CD4-positive, alpha-beta T cell (primary cell): ENCODE data around the gene MRPL51. TPM values are rescaled to one million over a fixed set of nuclear protein-coding genes. Genes with fewer than 3 reads are reported as not detected.
"Not testable (repeated sequence)": the region's sequence is repeated elsewhere in the genome, so short reads cannot be mapped to it uniquely, and the experiment has no call there.

ENCODE experiments used
- ATAC-seq: fragments of 200-7000 bp; cut with Tn5 transposase; one replicate; pipeline ENCODE4 v1.10.0; 2022; ENCODE audit warnings: mild to moderate bottlenecking; ENCODE audit not compliant: poor library complexity
- CTCF ChIA-PET: fragments of 350-600 bp; sonication (Branson Sonifier 250); formaldehyde crosslinking; loops from one replicate; lab custom pipeline; 2021; ENCODE audit warnings: antibody characterized with exemption, inconsistent platforms; lab: Charles Lee
- POLR2A ChIA-PET: fragments of 350-600 bp; sonication (Branson Sonifier 250); formaldehyde crosslinking; loops from one replicate; lab custom pipeline; 2021; ENCODE audit warnings: antibody characterized with exemption, inconsistent platforms; lab: Charles Lee
- DNase-seq, 14 experiments: peaks; one replicate each; pipeline ENCODE4 v3.0.0-alpha.2; 2013 to 2020; ENCODE audit warnings: mixed read lengths in 2 of 14
- H3K27ac ChIP-seq, 2 donors: one replicate each; pipeline versions ENCODE4 v1.5.1 to v1.7.0; 2013; ENCODE audit warnings: low read length in 2 of 2, low read depth in 1 of 2, mild to moderate bottlenecking in 1 of 2
- H3K27me3 ChIP-seq, 2 experiments: 1 replicate in 1 of 2; 2 replicates in 1 of 2; pipeline versions ENCODE4 v1.6.1 to v1.7.0; 2013; ENCODE audit warnings: low read length in 2 of 2, control low read depth in 1 of 2, mild to moderate bottlenecking in 1 of 2, moderate library complexity in 1 of 2; ENCODE audit not compliant: insufficient read depth in 2 of 2, control insufficient read depth in 1 of 2
- H3K36me3 ChIP-seq: one replicate; pipeline ENCODE4 v1.6.1; 2013; ENCODE audit warnings: low read length, control low read depth; ENCODE audit not compliant: insufficient read depth
- H3K4me1 ChIP-seq: one replicate; pipeline ENCODE4 v1.6.1; 2013; ENCODE audit warnings: low read length, control low read depth; ENCODE audit not compliant: insufficient read depth
- H3K4me3 ChIP-seq: one replicate; pipeline ENCODE4 v1.5.1; 2013; ENCODE audit warnings: mild to moderate bottlenecking, low read length, moderate library complexity
- H3K9me3 ChIP-seq, 2 experiments: 1 replicate in 1 of 2; 2 replicates in 1 of 2; pipeline versions ENCODE4 v1.6.1 to v1.7.0; 2013; ENCODE audit warnings: low read length in 2 of 2, mild to moderate bottlenecking in 2 of 2, control low read depth in 1 of 2, moderate library complexity in 1 of 2; ENCODE audit not compliant: control insufficient read depth in 1 of 2, insufficient read depth in 1 of 2
- H3K27ac Mint-ChIP-seq: one replicate; pipeline ENCODE4 v1.8.0; 2020; ENCODE audit warnings: mixed read lengths
- H3K27me3 Mint-ChIP-seq: one replicate; pipeline ENCODE4 v1.8.0; 2021; ENCODE audit warnings: mixed read lengths
- H3K36me3 Mint-ChIP-seq: one replicate; pipeline ENCODE4 v1.8.0; 2021; ENCODE audit warnings: low read depth, mixed read lengths
- H3K4me1 Mint-ChIP-seq: one replicate; pipeline ENCODE4 v1.8.0; 2021; ENCODE audit warnings: low read depth, mixed read lengths
- H3K4me3 Mint-ChIP-seq: one replicate; pipeline ENCODE4 v1.8.0; 2020; ENCODE audit warnings: mild to moderate bottlenecking, mixed read lengths
- H3K9me3 Mint-ChIP-seq: one replicate; pipeline ENCODE4 v1.8.0; 2020; ENCODE audit warnings: mixed read lengths
- intact Hi-C, 2 experiments: fragments of 100-400 bp; cut with DNase I in 1 of 2; cut with micrococcal nuclease in 1 of 2; formaldehyde crosslinking; loops; one replicate each; pipeline versions ENCODE4 v1.15.1 to v1.9.0; 2023 to 2025; cut with DNase I, micrococcal nuclease
- total RNA-seq, 174 experiments: library from RNA in 2 of 174; stranded (reverse) in 2 of 174; gene quantifications; one replicate each; pipeline ENCODE4 v1.2.3 and lab custom pipeline; 2021 to 2026
- TF ChIP-seq, protein P1 (sequence below): fragments of 200-600 bp; IDR thresholded peaks from one replicate; pipeline ENCODE4 v1.8.0; 2022; ENCODE audit warnings: antibody characterized with exemption, mild to moderate bottlenecking

The MRPL51 gene
- total RNA-seq, 2 experiments from 2014 or later: 15.1 to 16.7 TPM

- peaks cover 75% of the 10 kb centered on the region for H3K4me1 Mint-ChIP-seq
- H3K9me3 ChIP-seq: no peaks in the 10 kb centered on the region
- TF ChIP-seq, protein P1, sequence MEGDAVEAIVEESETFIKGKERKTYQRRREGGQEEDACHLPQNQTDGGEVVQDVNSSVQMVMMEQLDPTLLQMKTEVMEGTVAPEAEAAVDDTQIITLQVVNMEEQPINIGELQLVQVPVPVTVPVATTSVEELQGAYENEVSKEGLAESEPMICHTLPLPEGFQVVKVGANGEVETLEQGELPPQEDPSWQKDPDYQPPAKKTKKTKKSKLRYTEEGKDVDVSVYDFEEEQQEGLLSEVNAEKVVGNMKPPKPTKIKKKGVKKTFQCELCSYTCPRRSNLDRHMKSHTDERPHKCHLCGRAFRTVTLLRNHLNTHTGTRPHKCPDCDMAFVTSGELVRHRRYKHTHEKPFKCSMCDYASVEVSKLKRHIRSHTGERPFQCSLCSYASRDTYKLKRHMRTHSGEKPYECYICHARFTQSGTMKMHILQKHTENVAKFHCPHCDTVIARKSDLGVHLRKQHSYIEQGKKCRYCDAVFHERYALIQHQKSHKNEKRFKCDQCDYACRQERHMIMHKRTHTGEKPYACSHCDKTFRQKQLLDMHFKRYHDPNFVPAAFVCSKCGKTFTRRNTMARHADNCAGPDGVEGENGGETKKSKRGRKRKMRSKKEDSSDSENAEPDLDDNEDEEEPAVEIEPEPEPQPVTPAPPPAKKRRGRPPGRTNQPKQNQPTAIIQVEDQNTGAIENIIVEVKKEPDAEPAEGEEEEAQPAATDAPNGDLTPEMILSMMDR: no peak
- ChIA-PET CTCF (interaction anchor here (1.5 to 2.0 kb wide), 6 partner anchors 8 to 69 kb away, joined by 5 to 22 read pairs (median 9); no protein-coding TSS in a partner anchor), POLR2A (interaction anchor here (0.8 to 4.3 kb wide), 14 partner anchors 8 to 403 kb away, joined by 3 to 90 read pairs (median 37); partner anchors contain the start of genes CD27, GAPDH, MRPL51 and TAPBPL)
- H3K36me3 Mint-ChIP-seq: peaks cover 64% of the 10 kb centered on the region
- H3K27ac ChIP-seq: no peak overlapping the region
- peaks cover 28% of the 10 kb centered on the region for H3K36me3 ChIP-seq
- no peak for ATAC-seq
- H3K4me1 ChIP-seq: peaks cover 63% of the 10 kb centered on the region
- H3K9me3 Mint-ChIP-seq: no peaks in the 10 kb centered on the region
- H3K27ac Mint-ChIP-seq: peak overlapping the region; percentile 92
- H3K4me3 ChIP-seq: peak overlapping the region; percentile 94
- peak overlapping the region; percentile 94 for H3K4me3 Mint-ChIP-seq
- no peaks in the 10 kb centered on the region for H3K27me3 ChIP-seq
- DNase-seq: peak in 1 of 14 experiments; percentile 30
- H3K27me3 Mint-ChIP-seq: no peaks in the 10 kb centered on the region
- intact Hi-C loops: no loop called here
Observed at GRCh38 chr12:6469092-6469491, 24.0 kb downstream of the MRPL51 start.

DNA sequence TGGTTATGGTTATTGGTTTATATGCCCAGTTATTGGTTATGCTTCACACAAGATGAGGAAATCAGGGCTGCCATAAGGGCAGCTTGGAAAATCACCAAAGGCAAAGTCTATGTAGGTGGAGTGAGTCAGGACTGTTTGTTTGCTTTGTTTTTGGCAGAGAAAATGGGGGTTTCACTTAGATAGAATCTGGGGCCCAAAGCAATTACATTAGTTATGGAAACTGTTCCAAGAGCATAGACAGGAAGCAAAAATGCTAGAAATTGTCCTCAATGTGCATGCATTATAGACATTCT, 24.8 kb downstream of the MRPL51 start:
- no peaks in the 10 kb centered on the region for H3K9me3 ChIP-seq
- ATAC-seq (no peak), DNase-seq (no peak)
- no peak overlapping the region for H3K27ac ChIP-seq
- H3K27me3 Mint-ChIP-seq: no peaks in the 10 kb centered on the region
- peak overlapping the region; percentile 94 for H3K4me3 Mint-ChIP-seq
- peaks cover 72% of the 10 kb centered on the region for H3K36me3 Mint-ChIP-seq
- no peaks in the 10 kb centered on the region for H3K27me3 ChIP-seq
- peaks cover 35% of the 10 kb centered on the region for H3K36me3 ChIP-seq
- ChIA-PET POLR2A (interaction anchor here (0.9 to 4.3 kb wide), 6 partner anchors 16 to 404 kb away, joined by 3 to 76 read pairs (median 37); partner anchors contain the start of genes CD27, MRPL51 and TAPBPL), CTCF (interaction anchor here (1.4 to 2.0 kb wide), 3 partner anchors 17 to 69 kb away, joined by 3 to 12 read pairs (median 6); partner anchors contain the start of gene TAPBPL)
- H3K9me3 Mint-ChIP-seq: no peaks in the 10 kb centered on the region
- peak overlapping the region; percentile 92 for H3K27ac Mint-ChIP-seq
- TF ChIP-seq, protein P1: no peak
- intact Hi-C loops: no loop called here
- H3K4me1 ChIP-seq: peaks cover 72% of the 10 kb centered on the region
- H3K4me3 ChIP-seq: no peak overlapping the region
- H3K4me1 Mint-ChIP-seq: peaks cover 84% of the 10 kb centered on the region

- H3K27me3 Mint-ChIP-seq, ATAC-seq, H3K27ac ChIP-seq, H3K4me3 ChIP-seq, H3K27me3 ChIP-seq, intact Hi-C loops, DNase-seq, H3K9me3 Mint-ChIP-seq, H3K9me3 ChIP-seq: not testable (repeated sequence)
- ChIA-PET CTCF (interaction anchor here (1.4 to 1.5 kb wide), 2 partner anchors 16 to 70 kb away, joined by 3 to 6 read pairs; partner anchors contain the start of gene TAPBPL), POLR2A (interaction anchor here (1.1 to 4.3 kb wide), 4 partner anchors 16 to 405 kb away, joined by 4 to 76 read pairs (median 37); partner anchors contain the start of genes CD27, MRPL51 and TAPBPL)
- Mint-ChIP-seq H3K36me3 (peaks cover 77% of the 10 kb centered on the region), H3K4me3 (peak overlapping the region; percentile 94), H3K27ac (peak overlapping the region; percentile 92), H3K4me1 (peaks cover 89% of the 10 kb centered on the region)
- peaks cover 40% of the 10 kb centered on the region for H3K36me3 ChIP-seq
- peaks cover 77% of the 10 kb centered on the region for H3K4me1 ChIP-seq
Observed at GRCh38 chr12:6467571-6468282, 25.3 kb downstream of the MRPL51 start.

- H3K36me3 ChIP-seq: peaks cover 45% of the 10 kb centered on the region
- not testable (repeated sequence) for DNase-seq, ATAC-seq, H3K9me3 Mint-ChIP-seq, H3K27me3 ChIP-seq, H3K4me3 ChIP-seq, H3K9me3 ChIP-seq, H3K27me3 Mint-ChIP-seq
- peak overlapping the region in 1 of 2 donors; percentile 8 for H3K27ac ChIP-seq
- H3K4me1 Mint-ChIP-seq: peaks cover 92% of the 10 kb centered on the region
- H3K4me1 ChIP-seq: peaks cover 86% of the 10 kb centered on the region
- H3K36me3 Mint-ChIP-seq: peaks cover 85% of the 10 kb centered on the region
- CTCF ChIA-PET: interaction anchor here (2.1 to 2.3 kb wide), 2 partner anchors 26 to 70 kb away, joined by 12 to 31 read pairs; partner anchors contain the start of gene MRPL51
- POLR2A ChIA-PET: interaction anchor here (1.0 to 16.2 kb wide), 7 partner anchors 10 to 69 kb away, joined by 3 to 225 read pairs (median 21); partner anchors contain the start of genes CD27, GAPDH and TAPBPL
- peak overlapping the region; percentile 54 for H3K4me3 Mint-ChIP-seq
- H3K27ac Mint-ChIP-seq: peak overlapping the region; percentile 92
- intact Hi-C loops: loop anchor here in 1 of 2 experiments (1.0 kb wide), 1 partner anchor 43 kb away; no protein-coding TSS in a partner anchor
Observed at GRCh38 chr12:6466751-6467150, 26.3 kb downstream of the MRPL51 start.
